GM18907 (cell line): ENCODE data around the gene COX6B2.

Experiments
- ATAC-seq: cut with Tn5 transposase; IDR thresholded peaks from one replicate; pipeline ENCODE4 v1.9.1; 2021; ENCODE audit warnings: mild to moderate bottlenecking, moderate library complexity; ENCODE audit not compliant: unreplicated experiment

The COX6B2 gene

DNA sequence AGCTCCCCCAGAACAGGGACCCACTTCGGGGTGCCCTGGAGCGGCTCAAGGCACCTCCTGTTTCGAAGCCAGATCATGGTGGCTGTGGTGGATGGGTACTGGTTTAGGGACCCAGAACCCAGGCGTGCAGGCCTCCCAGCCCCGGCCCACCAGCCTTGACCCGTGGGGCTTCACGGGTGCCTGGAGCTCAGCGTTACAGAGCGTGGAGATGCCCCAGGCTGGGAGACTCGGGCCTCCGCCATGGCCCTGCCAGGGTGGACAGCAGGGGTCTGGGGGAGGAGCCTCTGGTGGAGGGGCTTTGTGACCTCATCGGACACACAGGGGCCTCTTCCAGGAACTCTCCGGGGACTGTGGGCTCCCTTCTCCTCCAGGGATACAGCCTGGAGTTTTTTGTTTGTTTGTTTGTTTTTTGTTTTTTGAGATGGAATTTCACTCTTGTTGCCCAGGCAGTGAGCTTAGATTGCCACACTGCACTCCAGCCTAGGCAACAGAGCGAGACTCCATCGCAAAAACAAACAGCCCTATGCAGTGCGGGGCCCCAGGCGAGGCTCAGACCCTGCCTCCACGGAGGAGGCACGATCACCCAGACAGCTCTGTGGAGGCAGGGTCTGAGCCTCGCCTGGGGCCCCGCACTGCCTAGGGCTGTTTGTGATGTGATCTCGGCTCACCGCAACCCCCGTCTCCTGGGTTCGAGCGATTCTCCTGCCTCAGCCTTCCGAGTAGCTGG is 8.6 kb upstream of the COX6B2 start, which contains the start of gene GARIN5B:
Gene GARIN5B (minus strand): TSS at position 271 of the 727 bp plus-strand sequence. CDS start 194 bp downstream, at position 77.
- no peak for ATAC-seq

DNA sequence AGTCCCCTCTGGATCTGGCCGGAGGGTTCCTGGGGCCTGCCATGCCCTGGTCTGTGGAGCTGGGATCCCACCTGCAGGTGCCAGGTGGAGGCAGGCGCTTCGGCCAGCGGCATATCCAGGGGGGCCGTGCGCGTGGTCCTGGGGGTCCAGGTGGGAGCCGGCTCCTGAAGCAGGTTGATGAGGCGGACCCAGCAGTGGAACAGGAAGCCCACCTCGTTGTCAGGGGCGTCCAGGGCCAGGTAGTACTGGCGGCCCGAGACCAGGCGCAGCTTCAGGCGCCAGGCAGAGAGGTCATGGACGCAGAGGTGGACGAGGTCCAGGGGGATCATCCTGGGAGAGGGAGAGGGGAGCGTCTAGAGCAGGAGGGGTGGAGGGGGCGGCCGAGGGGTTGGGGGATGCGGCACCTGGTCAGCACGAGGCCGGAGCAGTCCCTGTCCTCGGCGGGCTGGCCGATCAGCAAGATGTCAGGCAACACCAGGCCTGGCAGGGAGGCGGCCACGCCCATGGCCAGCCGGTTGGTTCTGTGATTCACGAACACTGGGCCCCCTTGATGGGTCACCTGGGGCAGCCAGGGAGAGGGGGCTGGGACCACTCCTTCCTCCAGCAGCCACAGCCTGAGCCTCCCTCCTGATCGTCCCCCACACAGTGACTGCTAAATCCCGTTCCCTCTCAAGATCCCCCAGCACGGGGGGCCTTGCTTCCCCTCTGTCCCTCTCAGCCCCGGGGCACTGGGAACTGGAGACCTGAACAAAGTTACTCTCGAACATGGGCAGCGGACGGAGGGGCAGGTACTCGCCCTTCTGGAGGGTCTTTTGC is 7.9 kb upstream of the COX6B2 start:
- no peak for ATAC-seq

DNA sequence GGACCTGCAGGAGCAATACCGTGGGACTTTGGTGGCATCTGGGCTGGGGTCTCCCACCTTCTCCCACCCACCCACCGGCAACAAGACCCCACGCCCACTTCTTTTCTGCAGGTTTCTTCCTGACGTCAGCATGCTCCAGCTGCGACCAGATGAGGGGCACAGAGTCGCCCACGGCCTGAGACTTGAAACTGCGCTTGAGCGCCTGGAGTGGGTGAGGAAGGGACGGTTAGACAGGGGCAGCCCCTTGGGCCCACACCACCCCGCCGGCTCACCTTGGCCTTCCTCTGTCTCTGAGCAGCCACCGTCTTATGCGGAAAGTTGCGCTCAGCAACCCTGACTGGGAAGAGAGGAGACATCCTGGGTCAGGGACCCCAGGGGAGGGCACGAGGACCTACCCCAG is 6.4 kb upstream of the COX6B2 start:
- ATAC-seq, result no peak

DNA sequence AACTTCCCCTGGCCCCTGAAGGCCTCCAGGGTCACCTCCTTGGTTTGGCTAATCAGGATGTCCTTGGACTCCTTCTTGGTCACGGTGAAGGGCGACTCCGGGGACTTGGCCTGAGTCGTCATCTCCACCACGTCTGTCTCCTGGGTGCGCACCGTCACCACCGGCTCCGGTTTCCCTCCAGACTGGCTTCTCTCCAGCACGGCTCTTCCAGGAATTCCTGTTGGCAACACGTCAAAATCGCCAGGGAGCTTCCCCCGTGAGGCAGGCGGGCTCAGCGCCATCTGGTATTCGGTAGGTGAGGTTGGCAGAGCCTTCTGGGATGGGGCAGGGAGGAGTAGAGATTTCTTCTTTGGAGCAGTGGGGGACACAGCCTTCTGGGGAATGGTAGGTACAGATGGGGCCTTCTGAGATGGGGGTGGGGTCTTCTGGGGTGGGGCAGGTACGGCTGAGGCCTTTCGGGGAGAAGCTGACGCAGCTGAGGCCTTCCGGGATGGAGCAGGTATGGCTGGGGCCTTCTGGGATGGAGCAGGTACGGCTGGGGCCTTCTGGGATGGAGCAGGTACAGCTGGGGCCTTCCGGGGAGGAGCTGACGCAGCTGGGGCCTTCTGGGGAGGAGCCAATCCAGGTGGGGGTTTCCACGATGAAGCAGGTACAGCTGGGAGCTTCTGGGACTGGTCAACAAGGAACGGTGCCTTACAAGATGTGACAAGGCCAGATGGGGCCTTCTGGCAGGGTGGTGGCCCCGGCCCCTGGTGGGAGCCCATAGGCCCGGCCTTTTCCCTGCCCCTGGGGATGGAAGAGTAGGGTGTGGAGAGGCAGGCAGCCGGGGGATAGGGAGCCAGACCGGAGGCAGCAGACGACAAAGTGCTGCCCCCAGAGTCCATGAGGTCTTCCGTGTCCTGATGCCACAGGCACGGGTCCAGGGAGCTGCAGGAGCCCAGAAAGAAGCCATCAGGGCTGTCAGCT is 4.7 kb upstream of the COX6B2 start:
- ATAC-seq, result no peak

DNA sequence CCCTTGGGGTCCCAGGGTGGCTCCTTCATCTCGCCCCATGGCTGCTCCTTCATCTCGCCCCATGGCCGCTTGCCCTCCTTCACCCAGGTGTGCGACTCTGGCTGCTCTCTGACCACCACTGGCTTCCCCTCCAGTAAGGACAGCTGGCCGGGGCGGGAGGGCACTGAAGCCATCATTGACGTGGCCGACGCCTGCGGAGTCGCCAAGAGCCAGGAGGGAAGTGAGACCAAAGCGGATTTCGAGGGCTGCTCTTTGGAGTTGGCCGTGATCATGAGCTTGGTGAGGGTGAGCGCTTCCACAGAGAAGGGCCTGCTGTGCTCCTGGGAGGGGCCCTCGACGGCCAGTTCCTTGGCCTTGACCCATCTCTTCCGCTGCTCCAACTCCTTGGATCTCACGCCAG is 4.0 kb upstream of the COX6B2 start:
- ATAC-seq, result no peak

DNA sequence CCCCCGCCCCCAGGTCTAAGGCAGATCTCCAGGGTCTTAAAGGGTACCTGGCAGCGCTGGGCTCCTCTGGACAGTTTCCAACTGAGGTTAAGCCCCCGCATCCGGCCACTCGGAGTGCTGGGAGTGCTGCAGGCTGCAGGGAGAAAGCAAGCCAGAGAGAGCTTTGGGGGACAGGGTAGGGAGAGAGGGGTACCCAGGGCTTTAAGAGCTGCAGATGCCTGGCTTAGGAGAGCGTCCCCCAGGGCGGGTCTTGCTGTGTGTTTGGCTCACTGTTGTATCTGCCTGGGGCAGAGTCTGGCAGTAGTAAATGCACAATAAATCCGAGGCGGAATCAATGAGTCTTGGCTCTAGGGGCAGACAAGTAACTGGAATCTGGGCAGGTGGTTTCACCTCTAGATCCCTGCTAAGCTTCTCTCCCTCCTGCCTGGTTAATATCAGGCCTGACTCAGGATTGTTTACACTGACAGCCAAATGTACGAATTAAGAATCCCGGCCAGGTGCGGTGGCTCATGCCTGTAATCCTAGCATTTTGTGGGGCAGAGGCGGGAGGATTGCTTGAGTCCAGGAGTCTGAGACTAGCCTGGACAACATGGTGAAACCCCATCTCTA is 798 bp upstream of the COX6B2 start:
- ATAC-seq, result no peak

DNA sequence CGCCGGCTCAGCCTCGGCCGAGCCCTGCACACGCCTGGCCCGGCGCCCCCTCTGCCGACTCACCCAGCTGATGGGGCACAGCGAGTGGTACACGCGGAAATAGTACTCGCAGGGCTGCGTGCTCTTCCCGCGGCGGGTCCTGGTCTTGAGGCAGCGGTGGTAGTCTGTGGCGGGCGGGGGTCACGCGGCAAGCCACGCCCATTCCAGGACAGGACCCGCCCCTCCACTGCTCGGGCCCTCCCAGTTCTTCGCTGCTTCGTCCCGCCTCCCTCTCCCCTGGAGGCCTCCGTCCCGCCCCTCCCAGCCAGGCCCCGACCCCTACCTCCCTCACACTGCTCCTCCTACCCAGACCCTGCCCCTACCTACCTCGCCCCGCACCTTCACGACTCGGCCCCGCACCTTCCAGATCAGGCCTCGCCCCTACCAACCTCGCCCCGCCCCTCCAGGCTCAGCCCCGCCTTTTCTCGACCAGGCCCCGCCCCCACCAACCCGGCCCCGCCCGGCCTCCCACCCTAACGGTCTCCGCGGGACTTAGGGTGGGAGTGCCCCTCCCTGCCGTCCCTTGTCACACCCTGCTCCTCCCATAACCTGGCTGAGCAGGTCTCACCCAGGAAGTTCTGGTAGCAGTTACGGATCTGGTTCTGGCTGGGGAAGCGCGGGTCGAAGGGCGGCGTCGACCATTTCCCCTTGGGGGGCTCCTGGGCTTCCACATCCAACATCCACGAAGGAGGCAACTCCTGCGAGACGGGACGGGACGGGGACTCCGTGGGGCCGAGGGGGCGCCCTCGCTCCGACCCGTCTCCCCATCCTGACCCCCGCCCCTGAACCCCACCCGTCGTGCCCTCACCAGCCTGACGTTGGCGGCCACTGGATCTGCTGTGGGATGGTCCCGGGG is 469 bp downstream of the COX6B2 start:
- ATAC-seq, result no peak

DNA sequence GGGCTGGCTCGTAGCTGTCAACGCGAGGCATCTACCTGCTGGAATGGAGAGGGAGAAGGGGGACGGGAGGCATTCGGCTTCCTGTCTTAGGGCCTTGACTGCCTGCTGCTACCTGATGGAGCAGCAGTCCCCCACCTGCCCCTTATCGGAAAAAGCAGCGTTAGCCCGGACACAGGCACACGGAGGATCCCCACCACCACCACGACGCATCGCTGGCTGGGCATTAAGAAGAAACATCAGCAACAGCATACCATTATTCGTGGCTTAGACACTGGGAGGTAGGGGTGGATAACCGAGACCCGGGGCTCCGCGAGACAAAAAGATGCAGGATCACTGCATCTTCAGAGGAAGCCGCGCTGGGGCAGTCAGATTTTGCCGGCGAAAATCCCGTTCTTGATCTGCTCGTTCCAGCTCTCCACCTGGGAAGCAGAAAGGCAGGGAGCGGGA is 1.1 kb downstream of the COX6B2 start:
- no peak for ATAC-seq

DNA sequence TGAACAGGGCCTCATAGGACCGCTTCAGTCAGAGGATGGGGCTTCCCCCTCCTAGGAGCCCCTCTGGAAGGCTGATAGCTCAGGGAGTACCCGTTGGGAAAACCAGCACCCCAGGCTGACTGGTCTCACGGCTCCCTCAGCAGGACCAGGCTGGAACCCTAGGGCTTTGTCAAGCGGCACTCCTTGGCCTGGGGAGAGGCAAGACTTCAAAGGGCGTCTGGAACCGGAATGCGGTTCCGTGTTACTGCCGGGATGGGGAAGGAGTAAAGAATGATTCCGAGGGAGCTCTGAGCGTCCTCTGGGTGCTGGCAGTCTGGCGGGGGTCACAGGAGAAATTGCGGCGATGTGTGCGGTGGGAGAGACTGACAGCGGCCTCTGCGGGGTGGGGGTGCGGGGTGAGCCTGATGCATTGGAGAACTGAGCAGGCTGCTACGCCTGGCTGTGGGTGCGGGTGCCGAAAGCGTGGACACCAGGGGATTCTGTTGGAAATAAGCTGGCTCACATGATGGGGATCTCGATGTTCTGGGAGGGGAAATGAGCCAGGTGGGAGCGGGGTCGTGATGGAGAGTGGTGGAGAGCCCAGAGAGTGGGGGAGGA is 1.9 kb downstream of the COX6B2 start:
- ATAC-seq, result no peak

DNA sequence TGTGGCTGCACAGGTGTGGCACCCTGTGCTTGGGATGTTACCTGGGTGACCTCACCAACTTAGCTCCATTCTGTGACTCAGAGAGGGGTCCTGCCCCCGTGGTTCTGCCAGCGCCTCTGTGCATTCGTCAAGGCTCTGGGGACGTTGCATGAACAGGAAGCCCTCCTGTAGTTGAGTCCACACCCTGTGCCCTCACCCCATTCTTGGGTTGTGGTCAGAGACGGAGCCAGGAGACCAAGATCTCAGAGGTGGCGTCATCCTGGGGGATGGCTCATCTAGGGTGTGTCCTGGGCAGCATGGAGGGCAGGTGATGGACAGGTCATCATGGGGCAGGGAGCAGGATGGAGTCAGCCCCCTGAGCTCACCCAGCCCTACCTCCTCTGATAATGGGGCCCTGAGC is 2.5 kb downstream of the COX6B2 start:
- ATAC-seq, result no peak

DNA sequence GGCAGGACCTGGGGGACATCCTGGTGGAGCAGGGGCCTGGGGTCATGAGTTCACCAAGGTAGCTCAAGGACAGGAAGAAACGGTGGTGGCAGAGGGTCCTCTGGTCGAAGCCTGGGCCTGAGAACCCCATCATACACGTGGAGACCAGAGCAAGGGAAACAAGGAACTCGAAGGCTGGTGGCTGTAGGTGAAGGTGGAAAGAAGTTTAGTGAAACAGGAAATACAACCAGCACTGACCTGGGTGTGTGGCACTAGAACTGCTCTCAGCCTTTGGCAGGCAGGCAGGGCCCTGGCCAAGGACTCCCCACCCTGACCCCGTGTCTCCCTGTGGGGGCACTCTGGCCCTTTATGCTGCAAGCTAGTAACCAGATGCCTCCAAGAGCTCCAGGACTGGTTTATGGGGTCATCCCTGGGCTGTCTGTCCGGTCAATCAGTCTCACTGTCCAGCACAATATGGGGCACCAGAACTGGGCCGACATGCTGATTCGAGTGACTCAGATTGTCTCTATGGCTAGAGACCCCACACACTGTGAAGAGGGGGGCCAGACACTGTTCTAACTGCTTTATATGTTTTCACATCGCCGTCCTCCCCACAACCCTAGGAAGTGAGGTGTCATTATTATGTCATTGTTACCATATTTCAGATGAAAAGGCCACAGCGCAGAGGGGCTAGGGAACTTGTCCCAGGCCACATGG is 3.8 kb downstream of the COX6B2 start:
- ATAC-seq, result no peak

DNA sequence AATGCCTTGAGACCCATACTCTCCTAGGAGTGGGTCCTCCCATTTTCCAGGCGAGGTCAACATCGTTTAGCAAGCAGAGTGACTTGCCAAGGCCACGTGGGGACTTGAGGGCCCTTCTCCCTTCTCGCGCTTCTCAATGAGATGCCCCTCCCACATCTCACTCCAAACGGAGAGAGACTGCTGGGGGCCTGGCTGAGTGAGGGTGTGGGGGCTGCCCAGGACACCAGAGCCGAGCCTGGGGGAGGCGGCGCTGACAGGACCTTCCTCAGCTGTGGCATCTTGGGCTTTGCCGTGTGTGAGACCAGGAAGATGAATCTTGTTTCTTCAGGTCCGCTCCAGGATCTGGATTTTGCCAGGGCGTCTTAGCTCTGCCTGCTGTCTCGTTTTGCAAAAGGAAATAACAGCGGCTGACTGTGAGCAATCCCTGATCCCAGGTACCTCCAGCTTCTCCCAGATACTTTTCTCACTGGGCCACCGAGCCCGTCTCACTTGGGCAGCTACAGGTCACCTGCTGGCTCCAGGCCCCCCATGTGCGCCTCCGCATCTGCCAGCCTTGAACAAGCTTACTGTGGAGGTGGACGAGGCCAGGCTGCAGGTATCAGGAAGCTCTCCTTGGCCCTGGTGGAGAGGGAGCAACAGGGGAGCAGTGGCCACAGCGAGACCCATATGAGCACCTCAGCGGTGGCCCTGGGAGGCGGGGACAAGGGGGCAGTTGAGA is 6.0 kb downstream of the COX6B2 start:
- ATAC-seq, result no peak

DNA sequence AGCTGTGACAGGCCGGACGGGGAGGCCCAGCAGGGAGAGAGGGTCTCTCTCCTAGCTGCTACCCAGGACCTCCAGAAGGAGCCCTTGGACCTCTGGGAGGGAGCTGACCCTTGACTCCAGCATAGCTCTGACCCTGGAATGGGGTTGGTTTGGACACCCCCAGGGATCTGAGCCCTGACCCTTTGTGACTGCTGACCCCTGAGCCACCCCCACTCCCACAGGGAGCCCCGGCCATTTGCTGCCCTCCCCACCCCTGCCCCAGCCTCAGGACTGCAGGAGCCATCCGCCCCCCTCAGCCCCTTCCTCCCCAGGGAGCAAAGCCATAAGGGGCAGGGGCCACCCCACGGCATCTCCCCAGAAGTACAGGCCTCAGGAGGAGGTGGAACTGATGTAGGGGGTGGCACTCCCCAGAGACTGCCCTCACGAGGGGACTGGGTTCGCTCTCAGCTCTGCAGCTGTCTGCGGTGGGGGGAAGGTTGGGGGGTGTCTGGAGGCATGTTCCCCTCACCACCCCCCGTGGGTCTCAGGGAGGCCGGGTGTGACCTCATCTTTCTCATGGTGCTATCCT is 7.0 kb downstream of the COX6B2 start:
- no peak for ATAC-seq

DNA sequence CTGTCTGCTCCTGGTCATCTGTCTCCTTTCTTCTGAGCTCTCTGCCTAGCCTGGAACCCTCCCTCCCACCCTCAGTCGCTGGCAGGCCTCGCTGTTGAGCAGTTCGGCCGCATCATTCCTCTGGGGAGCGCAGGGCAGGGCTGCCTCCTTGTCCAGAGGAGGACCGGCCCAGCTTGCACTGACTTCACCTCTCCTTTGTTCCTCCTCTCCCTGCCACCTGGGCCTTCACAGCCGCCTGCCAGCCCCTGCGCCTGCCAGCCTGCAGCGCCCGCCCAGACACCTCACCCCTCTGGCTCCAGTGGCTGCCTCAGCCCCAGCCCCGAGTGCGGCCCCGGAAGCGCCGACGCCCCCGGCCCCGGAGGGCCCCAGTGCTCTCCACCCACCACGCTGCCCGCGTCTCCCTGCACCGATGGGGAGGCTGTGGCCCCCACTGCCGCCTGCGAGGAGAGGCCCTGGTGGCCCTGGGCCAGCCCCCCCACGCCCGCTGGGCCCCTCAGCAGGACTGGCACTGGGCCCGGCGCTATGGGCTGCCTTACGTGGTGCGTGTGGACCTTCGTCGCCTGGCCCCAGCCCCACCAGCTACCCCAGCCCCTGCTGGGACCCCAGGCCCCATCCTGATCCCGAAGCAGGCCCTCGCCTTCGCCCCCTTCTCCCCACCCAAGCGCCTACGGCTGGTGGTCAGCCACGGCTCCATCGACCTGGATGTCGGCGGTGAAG is 7.6 kb downstream of the COX6B2 start:
- no peak for ATAC-seq

DNA sequence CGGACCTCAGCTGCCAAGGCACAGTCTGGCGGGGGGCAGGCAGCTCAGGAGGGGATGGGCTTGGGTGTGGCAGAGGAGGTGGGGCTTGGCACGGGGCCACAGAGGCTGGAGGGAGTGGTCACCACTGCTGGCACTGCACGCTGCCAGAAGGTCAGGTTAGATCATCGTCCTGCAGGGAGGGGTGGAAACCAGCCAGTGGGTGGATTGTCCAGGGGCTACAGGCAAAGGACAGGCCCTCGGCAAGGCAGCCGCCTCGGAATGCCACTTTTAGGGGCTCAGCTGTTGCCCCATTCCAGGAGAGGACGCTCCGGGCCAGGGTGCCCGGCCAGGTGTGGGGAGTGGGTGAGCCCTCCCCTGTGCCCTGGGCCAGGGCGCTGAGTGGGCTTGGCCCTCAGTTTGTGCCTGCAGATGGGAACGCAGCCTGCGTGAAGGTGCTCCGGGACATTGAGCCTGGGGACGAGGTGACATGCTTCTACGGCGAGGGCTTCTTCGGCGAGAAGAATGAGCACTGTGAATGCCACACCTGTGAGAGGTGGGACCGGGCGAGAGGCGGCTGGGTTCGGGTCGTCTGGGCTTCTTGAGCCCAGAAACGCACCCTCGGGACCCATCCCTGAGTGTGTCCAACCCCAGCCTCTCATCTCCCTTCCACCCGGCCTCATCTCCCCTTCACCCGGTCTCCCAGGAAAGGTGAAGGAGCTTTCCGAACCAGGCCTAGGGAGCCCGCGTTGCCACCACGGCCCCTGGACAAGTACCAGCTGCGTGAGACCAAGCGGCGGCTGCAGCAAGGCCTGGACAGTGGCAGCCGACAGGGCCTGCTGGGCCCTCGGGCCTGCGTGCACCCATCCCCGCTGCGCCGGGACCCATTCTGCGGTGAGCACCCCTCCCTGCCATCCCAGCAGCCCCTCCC is 8.4 kb downstream of the COX6B2 start:
- ATAC-seq, result no peak
